ENCODE measurements around the gene CLEC1A.

The CLEC1A gene

DNA sequence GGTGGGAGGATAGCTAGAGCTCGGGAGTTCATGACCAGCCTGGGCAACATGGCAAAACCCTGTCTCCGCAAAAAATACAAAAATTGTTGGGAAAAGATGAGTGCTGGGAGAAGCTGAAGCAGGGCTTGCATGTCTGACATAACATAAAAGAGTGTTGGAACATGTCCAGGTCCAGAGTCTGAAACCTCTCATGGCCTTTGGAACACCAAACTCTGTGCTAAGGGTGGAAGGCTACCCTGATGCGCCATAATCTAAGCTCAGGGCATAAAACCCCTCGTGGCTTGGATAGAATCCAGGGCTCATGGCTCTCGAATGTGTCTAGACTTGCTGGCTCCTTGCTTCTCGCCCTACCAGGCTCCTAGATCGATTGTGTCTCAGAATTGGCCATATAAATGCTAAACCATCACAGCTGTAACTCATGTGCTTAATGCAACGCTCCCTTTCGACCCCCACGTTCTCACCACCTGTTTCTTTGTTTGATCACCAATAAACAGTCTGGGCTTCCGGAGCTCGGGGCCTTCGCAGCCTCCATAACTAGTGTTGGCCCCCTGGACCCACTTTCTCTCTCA, 37.9 kb upstream of the CLEC1A start:
- Histone ChIP-seq H2AFZ (ENCODE audit: low read depth) (no peak overlapping the region), H3K27ac (no peak overlapping the region), H3K9ac (no peak overlapping the region), H3K79me2 (ENCODE audit: insufficient read depth, low read depth) (no peaks in the 10 kb centered on the region), H3K36me3 (ENCODE audit: insufficient read depth) (no peaks in the 10 kb centered on the region), H3K4me2 (no peak overlapping the region), H3K27me3 (ENCODE audit: insufficient read depth, low read depth) (no peaks in the 10 kb centered on the region), H4K20me1 (ENCODE audit: insufficient read depth) (no peaks in the 10 kb centered on the region), H3K4me3 (IDR thresholded peaks at IDR 0.05; ENCODE audit: insufficient read depth, low read depth, low read length) (no peak overlapping the region), H3K4me1 (ENCODE audit: low read depth, poor library complexity, severe bottlenecking) (peaks cover 51% of the 10 kb centered on the region)
- TF ChIP-seq, protein P1, sequence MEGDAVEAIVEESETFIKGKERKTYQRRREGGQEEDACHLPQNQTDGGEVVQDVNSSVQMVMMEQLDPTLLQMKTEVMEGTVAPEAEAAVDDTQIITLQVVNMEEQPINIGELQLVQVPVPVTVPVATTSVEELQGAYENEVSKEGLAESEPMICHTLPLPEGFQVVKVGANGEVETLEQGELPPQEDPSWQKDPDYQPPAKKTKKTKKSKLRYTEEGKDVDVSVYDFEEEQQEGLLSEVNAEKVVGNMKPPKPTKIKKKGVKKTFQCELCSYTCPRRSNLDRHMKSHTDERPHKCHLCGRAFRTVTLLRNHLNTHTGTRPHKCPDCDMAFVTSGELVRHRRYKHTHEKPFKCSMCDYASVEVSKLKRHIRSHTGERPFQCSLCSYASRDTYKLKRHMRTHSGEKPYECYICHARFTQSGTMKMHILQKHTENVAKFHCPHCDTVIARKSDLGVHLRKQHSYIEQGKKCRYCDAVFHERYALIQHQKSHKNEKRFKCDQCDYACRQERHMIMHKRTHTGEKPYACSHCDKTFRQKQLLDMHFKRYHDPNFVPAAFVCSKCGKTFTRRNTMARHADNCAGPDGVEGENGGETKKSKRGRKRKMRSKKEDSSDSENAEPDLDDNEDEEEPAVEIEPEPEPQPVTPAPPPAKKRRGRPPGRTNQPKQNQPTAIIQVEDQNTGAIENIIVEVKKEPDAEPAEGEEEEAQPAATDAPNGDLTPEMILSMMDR (conservative IDR thresholded peaks at IDR 0.05; ENCODE audit: low read depth, low read length): no peak

- H3K4me1 ChIP-seq (ENCODE audit: low read depth, poor library complexity, severe bottlenecking): peaks cover 64% of the 10 kb centered on the region
- H4K20me1 ChIP-seq (ENCODE audit: insufficient read depth): no peaks in the 10 kb centered on the region
- H3K27me3 ChIP-seq (ENCODE audit: insufficient read depth, low read depth): no peaks in the 10 kb centered on the region
- H3K27ac ChIP-seq: no peak overlapping the region
- no peak overlapping the region for H2AFZ ChIP-seq (ENCODE audit: low read depth)
- TF ChIP-seq, protein P1 (conservative IDR thresholded peaks at IDR 0.05; ENCODE audit: low read depth, low read length): no peak
- H3K4me3 ChIP-seq (IDR thresholded peaks at IDR 0.05; ENCODE audit: insufficient read depth, low read depth, low read length): no peak overlapping the region
- no peaks in the 10 kb centered on the region for H3K79me2 ChIP-seq (ENCODE audit: insufficient read depth, low read depth)
- no peak overlapping the region; the same call in 1 of the 2 replicates for H3K4me2 ChIP-seq
- no peaks in the 10 kb centered on the region for H3K36me3 ChIP-seq (ENCODE audit: insufficient read depth)
- H3K9ac ChIP-seq: no peak overlapping the region
Measured at GRCh38 chr12:10135126-10135525, 36.3 kb upstream of the CLEC1A start.

- no peak overlapping the region for H2AFZ ChIP-seq (ENCODE audit: low read depth)
- no peaks in the 10 kb centered on the region for H4K20me1 ChIP-seq (ENCODE audit: insufficient read depth)
- no peaks in the 10 kb centered on the region for H3K79me2 ChIP-seq (ENCODE audit: insufficient read depth, low read depth)
- no peak overlapping the region for H3K27ac ChIP-seq
- TF ChIP-seq, protein P1 (conservative IDR thresholded peaks at IDR 0.05; ENCODE audit: low read depth, low read length): no peak
- no peak overlapping the region for H3K4me2 ChIP-seq
- no peak overlapping the region for H3K9ac ChIP-seq
- no peaks in the 10 kb centered on the region for H3K27me3 ChIP-seq (ENCODE audit: insufficient read depth, low read depth)
- no peak overlapping the region for H3K4me3 ChIP-seq (IDR thresholded peaks at IDR 0.05; ENCODE audit: insufficient read depth, low read depth, low read length)
- peaks cover 77% of the 10 kb centered on the region for H3K4me1 ChIP-seq (ENCODE audit: low read depth, poor library complexity, severe bottlenecking)
- no peaks in the 10 kb centered on the region for H3K36me3 ChIP-seq (ENCODE audit: insufficient read depth)
Measured at GRCh38 chr12:10132850-10133370, 34.1 kb upstream of the CLEC1A start.

GRCh38 chr12:10131111-10131690, 32.4 kb upstream of the CLEC1A start:
- H4K20me1 ChIP-seq (ENCODE audit: insufficient read depth): no peaks in the 10 kb centered on the region
- no peaks in the 10 kb centered on the region for H3K27me3 ChIP-seq (ENCODE audit: insufficient read depth, low read depth)

More at GRCh38 chr12:10131111-10131690, 32.4 kb upstream of the CLEC1A start:
- no peak overlapping the region; the same call in 1 of the 2 replicates for H3K27ac ChIP-seq
- H3K79me2 ChIP-seq (ENCODE audit: insufficient read depth, low read depth): no peaks in the 10 kb centered on the region
- H2AFZ ChIP-seq (ENCODE audit: low read depth): no peak overlapping the region
- H3K36me3 ChIP-seq (ENCODE audit: insufficient read depth): no peaks in the 10 kb centered on the region
- no peak overlapping the region for H3K9ac ChIP-seq
- peak overlapping the region; percentile 76 for H3K4me2 ChIP-seq
- TF ChIP-seq, protein P1 (conservative IDR thresholded peaks at IDR 0.05; ENCODE audit: low read depth, low read length): no peak
- peaks cover 75% of the 10 kb centered on the region for H3K4me1 ChIP-seq (ENCODE audit: low read depth, poor library complexity, severe bottlenecking)
- no peak overlapping the region for H3K4me3 ChIP-seq (IDR thresholded peaks at IDR 0.05; ENCODE audit: insufficient read depth, low read depth, low read length)
